Heart left ventricle (tissue), 13 donors: Measurements from ENCODE around the gene AMFR.

Source experiments
- CTCF ChIP-seq, 12 donors: fragments of 200-600 bp; sonication (generic) in 4 of 12; IDR thresholded peaks; one replicate each; pipeline versions ENCODE4 v1.5.0 to v1.8.0; 2018 to 2022; ENCODE audit warnings: antibody characterized with exemption in 12 of 12, mild to moderate bottlenecking in 5 of 12
- POLR2A ChIP-seq, 2 donors: fragments of 450-650 bp; IDR thresholded peaks; one replicate each; pipeline ENCODE4 v1.6.1; 2017; ENCODE audit warnings: antibody characterized with exemption in 2 of 2, mild to moderate bottlenecking in 2 of 2, moderate library complexity in 2 of 2
- donor health status: ischemic (EF 13 %, LVEDD 7.1; RV severe dilation, severe dysfunction).
- donor health status: DM: no; HTN: yes; CAD: no.
- donor health status: DM: no; HTN: no; CAD: no.
- donor health status: ischemic (EF 25% LVEDD 6.9; RV normal size, moderate dysfunction).
- donor health status: ischemic (EF 25% LVEDD 5.7; RV mildly dilated, moderate dysfunction).
- donor health status: ischemic (EF 35%, LVEDD 5.7; RV mildly dilated, moderate dysfunction).
- donor health status: nonischemic (EF 11% LVEDD 7.7; RV severe dilation, severe dysfunction).
- donor health status: DM: yes; HTN: yes; CAD: no.
- donor health status: PGD.
- donor health status: ischemic (EF 29% LVEDD 5.4; RV normal size, mild dysfunction).
- donor health status: nonischemic (EF 23%, LVEDD 6.1; RV moderate dilation, normal function).

- no peak for TF ChIP-seq CTCF (IDR thresholded peaks at IDR 0.05)
- no peak for TF ChIP-seq POLR2A (IDR thresholded peaks at IDR 0.05)
These were observed 61.4 kb downstream of the AMFR start for GRCh38 chr16:56363781-56364565.
